HEK293T (cell line): Measurements from ENCODE around the gene FMN2.

ENCODE experiments used
- CTCF ChIA-PET: fragments of 350-600 bp; formaldehyde crosslinking; extraction: SDS; loops from one replicate; lab custom pipeline; 2021; ENCODE audit warnings: antibody characterized with exemption, inconsistent platforms; lab: Yijun Ruan, JAX
- POLR2A ChIA-PET: fragments of 350-600 bp; formaldehyde crosslinking; extraction: SDS; loops from one replicate; lab custom pipeline; 2020; ENCODE audit warnings: antibody characterized with exemption, inconsistent platforms; lab: Yijun Ruan, JAX
- DNase-seq: peaks from one replicate; pipeline ENCODE4 v3.0.0; 2012; ENCODE audit warnings: mixed read lengths; ENCODE audit errors: extremely low spot score
- ARNT ChIP-seq: fragments of 450-650 bp; IDR thresholded peaks from 2 replicates; pipeline ENCODE4 v1.6.1; 2017; ENCODE audit warnings: mild to moderate bottlenecking
- BHLHE40 ChIP-seq: fragments of 450-650 bp; IDR thresholded peaks from 2 replicates; pipeline ENCODE4 v1.6.1; 2016; ENCODE audit warnings: mild to moderate bottlenecking, moderate library complexity, borderline replicate concordance
- CTBP1 ChIP-seq: fragments of 450-650 bp; IDR thresholded peaks from 2 replicates; pipeline ENCODE4 v1.6.1; 2016; ENCODE audit warnings: borderline replicate concordance
- ELF4 ChIP-seq: fragments of 450-650 bp; IDR thresholded peaks from 2 replicates; pipeline ENCODE4 v1.6.1; 2017; ENCODE audit warnings: antibody characterized with exemption
- FOXA1 ChIP-seq: fragments of 450-650 bp; IDR thresholded peaks from 2 replicates; pipeline ENCODE4 v1.6.1; 2016; ENCODE audit warnings: mild to moderate bottlenecking
- FOXK2 ChIP-seq: fragments of 450-650 bp; IDR thresholded peaks from 2 replicates; pipeline ENCODE4 v1.6.1; 2016; ENCODE audit warnings: mild to moderate bottlenecking
- FOXM1 ChIP-seq: fragments of 450-650 bp; IDR thresholded peaks from 2 replicates; pipeline ENCODE4 v1.6.1; 2017; ENCODE audit warnings: mild to moderate bottlenecking, borderline replicate concordance
- HDGF ChIP-seq: fragments of 450-650 bp; IDR thresholded peaks from 2 replicates; pipeline ENCODE4 v1.6.1; 2017; ENCODE audit warnings: antibody characterized with exemption, borderline replicate concordance
- L3MBTL2 ChIP-seq: fragments of 450-650 bp; conservative IDR thresholded peaks from 2 replicates; pipeline ENCODE4 v1.6.1; 2016; ENCODE audit warnings: mild to moderate bottlenecking
- LEF1 ChIP-seq: fragments of 450-650 bp; IDR thresholded peaks from 2 replicates; pipeline ENCODE4 v1.6.1; 2017; ENCODE audit warnings: mild to moderate bottlenecking, borderline replicate concordance
- NFRKB ChIP-seq: fragments of 450-650 bp; IDR thresholded peaks from 2 replicates; pipeline ENCODE4 v1.6.1; 2016; ENCODE audit warnings: mild to moderate bottlenecking, moderate library complexity
- SP1 ChIP-seq: fragments of 450-650 bp; IDR thresholded peaks from 2 replicates; pipeline ENCODE4 v1.6.1; 2017
- SUZ12 ChIP-seq: fragments of 450-650 bp; IDR thresholded peaks from 2 replicates; pipeline ENCODE4 v1.6.1; 2016; ENCODE audit warnings: mild to moderate bottlenecking
- TARDBP ChIP-seq: fragments of 450-650 bp; IDR thresholded peaks from 2 replicates; pipeline ENCODE4 v1.6.1; 2016
- ZNF384 ChIP-seq: fragments of 450-650 bp; IDR thresholded peaks from 2 replicates; pipeline ENCODE4 v1.6.1; 2016
- TF ChIP-seq, protein P1 (sequence below): fragments of 450-650 bp; IDR thresholded peaks from 2 replicates; pipeline ENCODE4 v1.6.1; 2016

The FMN2 gene

DNA sequence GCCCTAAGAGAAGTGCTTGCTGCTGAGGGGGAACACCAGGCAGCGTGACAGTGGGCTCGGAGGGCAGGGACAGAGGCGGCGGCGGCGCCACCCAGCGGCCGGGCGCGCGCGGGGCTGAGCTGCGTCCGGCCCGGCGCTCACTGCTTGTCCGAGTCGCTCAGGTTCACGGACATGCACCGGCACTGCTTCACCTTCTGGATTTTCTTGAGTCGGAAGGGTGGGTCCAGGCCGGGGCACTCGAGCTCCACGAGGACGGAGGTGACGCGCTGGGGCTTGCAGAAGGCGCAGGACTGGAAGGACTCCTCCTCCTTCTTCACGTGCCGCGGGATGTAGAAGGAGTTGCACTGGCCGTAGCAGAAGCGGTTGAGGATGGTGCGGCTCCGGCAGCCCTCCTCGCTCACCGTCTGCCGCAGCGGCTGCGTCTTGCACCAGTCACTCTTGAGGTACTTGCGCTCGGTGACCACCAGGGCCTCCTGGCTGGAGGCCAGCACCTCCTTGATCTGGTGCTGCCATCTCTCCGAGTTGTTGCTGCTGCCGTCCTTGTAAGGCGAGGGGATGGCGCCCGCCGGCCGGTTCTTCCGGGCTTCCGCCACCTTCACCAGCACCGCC lies 401.3 kb downstream of the FMN2 start:
- TF ChIP-seq SP1 (no peak), L3MBTL2 (peak; percentile 67)
- peak; percentile 73 for DNase-seq
- ChIA-PET POLR2A (no interaction called here), CTCF (interaction anchor here (0.6 kb wide), 1 partner anchor 10 kb away, joined by 3 read pairs; no protein-coding TSS in a partner anchor)

DNA sequence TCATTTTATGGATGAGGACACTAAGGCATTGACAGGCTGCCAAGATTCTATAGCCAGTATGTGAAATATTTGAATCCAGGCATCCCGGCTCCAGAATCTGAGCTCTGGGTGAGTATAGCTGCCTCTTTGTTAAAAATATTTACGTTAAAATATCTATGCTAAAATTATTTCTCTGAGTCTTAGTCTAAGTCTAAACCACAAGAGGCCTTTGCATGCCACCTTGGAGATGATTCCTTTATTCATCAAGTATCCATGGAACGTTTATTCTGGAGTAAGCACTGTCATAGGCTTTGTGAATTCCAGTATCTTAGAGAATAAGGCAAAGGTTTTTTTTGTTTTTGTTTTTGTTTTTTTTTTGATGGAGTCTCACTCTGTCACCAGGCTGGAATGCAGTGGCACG lies 403.9 kb downstream of the FMN2 start:
- CTCF ChIA-PET = interaction anchor here (1.3 kb wide), 1 partner anchor 12 kb away, joined by 3 read pairs; no protein-coding TSS in a partner anchor
- POLR2A ChIA-PET = no interaction called here
- TF ChIP-seq ZNF384 = no peak
- no peak for TF ChIP-seq L3MBTL2
- TF ChIP-seq SP1 = no peak
- no peak for TF ChIP-seq ARNT
- no peak for TF ChIP-seq HDGF
- no peak for TF ChIP-seq TARDBP
- no peak for TF ChIP-seq BHLHE40
- TF ChIP-seq, protein P1, sequence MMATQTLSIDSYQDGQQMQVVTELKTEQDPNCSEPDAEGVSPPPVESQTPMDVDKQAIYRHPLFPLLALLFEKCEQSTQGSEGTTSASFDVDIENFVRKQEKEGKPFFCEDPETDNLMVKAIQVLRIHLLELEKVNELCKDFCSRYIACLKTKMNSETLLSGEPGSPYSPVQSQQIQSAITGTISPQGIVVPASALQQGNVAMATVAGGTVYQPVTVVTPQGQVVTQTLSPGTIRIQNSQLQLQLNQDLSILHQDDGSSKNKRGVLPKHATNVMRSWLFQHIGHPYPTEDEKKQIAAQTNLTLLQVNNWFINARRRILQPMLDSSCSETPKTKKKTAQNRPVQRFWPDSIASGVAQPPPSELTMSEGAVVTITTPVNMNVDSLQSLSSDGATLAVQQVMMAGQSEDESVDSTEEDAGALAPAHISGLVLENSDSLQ = no peak
- TF ChIP-seq FOXM1 = no peak
- TF ChIP-seq CTBP1 = no peak
- TF ChIP-seq ELF4 = no peak
- no peak for TF ChIP-seq SUZ12
- no peak for TF ChIP-seq FOXK2
- no peak for TF ChIP-seq NFRKB
- DNase-seq = no peak

DNA sequence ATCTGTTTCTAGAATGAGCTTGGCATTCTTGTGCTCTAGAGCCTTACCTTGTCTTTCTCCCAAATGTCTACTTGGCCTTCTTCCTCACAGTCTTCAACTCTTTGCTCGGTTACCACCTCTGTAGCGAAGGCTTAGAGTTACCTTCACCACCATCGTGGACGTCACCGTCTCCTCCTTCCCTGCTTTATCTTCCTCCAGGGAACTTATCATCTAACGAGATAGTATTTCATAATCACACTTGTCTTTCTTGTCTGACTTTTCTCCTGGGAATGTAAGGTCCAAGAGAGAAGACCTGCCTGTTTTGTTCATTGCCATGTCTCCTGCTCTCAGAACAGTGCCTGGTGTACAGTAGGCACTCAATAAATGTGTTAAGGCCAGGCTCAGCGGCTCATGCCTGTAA lies 404.7 kb downstream of the FMN2 start:
- TF ChIP-seq ELF4 = no peak
- no peak for TF ChIP-seq LEF1
- TF ChIP-seq ZNF384 = no peak
- no peak for TF ChIP-seq HDGF
- no peak for TF ChIP-seq CTBP1
- TF ChIP-seq NFRKB = no peak
- no peak for TF ChIP-seq ARNT
- ChIA-PET POLR2A (no interaction called here), CTCF (no interaction called here)
- DNase-seq = no peak

DNA sequence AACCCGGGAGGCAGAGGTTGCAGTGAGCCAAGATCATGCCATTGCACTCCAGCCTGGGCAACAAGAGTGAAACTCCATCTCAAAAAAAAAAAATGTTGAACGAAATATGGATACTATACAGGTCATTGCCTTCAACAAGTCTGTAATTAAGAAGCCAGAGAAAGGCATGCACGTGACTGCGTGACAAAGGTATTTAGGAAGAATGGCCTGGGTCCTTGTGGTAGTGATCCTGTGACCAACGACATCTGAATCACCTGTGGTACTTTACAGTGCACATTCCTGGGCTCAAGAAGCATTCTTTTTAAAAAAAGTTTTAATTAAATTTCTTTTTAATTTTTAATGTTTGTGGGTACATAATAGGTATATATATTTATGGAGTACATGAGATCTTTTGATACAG lies 405.3 kb downstream of the FMN2 start:
- ChIA-PET POLR2A (no interaction called here), CTCF (no interaction called here)
- TF ChIP-seq FOXA1 = no peak
- TF ChIP-seq NFRKB = no peak
- no peak for TF ChIP-seq TARDBP
- TF ChIP-seq CTBP1 = no peak
- no peak for TF ChIP-seq ZNF384
- no peak for TF ChIP-seq ARNT
- no peak for TF ChIP-seq L3MBTL2
- no peak for TF ChIP-seq ELF4
- DNase-seq = no peak

DNA sequence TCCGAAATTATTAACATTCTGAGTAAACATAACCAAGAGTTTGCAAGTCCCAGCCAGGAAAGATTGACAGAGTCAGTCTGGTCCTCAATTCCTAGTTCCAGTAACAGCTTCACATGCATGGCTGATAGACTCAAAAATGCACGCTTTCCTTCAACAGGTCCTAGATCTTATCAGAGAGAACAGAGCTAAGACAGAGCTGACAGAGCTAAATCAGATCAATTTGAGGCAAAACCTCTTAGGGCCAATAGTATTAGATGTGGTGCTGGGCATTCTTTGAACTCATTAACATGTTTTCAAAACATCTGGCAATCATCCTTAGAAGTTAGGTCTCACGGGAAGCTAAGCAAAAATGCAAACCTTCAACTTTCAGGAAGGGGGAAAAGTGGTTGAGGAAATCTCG lies 406.2 kb downstream of the FMN2 start:
- DNase-seq = no peak
- ChIA-PET CTCF (no interaction called here), POLR2A (no interaction called here)
- TF ChIP-seq ELF4 (no peak), FOXM1 (no peak), FOXA1 (no peak), HDGF (no peak), ARNT (no peak), SUZ12 (no peak), CTBP1 (no peak), L3MBTL2 (no peak), FOXK2 (no peak), BHLHE40 (no peak), LEF1 (no peak), ZNF384 (no peak), SP1 (no peak)
- TF ChIP-seq, protein P1 = no peak

DNA sequence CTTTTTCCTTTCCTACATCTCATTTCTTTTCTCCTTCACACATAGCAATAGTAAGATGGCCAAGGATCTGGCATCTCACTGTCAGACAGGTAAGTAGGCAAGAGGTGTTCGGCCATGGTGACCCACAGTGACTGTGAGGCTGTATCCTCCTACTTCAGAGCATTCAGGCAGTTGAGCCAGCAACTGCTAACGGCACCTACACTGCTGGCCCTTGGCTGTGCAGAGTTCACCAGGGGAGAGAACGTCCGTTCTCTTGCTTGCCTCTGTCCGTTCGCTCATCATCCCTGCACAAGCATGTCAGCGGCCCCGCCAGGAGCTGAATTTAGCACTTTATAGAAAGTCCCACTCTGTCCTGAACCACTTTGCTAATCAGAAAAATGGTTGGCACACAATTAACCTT lies 406.7 kb downstream of the FMN2 start:
- no peak for DNase-seq
- ChIA-PET POLR2A (no interaction called here), CTCF (no interaction called here)
- TF ChIP-seq ZNF384 = no peak
- TF ChIP-seq CTBP1 = no peak
- TF ChIP-seq LEF1 = no peak
- no peak for TF ChIP-seq FOXK2
- TF ChIP-seq SUZ12 = no peak
- no peak for TF ChIP-seq BHLHE40
- TF ChIP-seq ARNT = no peak
- no peak for TF ChIP-seq TARDBP
- TF ChIP-seq HDGF = no peak
- TF ChIP-seq, protein P1 = no peak
- no peak for TF ChIP-seq L3MBTL2
- TF ChIP-seq FOXA1 = no peak
- no peak for TF ChIP-seq FOXM1
- no peak for TF ChIP-seq ELF4
- TF ChIP-seq NFRKB = no peak
- TF ChIP-seq SP1 = no peak

DNA sequence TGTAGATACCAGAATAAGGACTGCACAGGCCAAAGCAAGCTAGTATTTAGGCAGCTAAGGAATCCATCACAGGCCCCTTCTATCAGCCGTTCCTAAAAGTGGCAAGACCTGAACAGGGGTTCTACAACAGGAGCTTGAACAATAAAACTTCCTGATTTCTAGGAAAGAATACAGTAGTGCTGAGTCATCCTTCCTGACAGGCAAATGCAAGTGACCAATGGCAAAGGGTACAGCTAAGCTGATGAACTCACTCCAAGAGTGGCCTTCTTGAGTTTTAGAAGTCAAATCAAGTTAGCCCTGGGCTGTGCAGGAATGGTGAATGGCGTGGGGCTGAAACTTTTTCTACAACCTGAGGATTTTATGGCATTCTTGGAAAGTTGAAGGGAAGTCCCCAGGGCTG lies 407.3 kb downstream of the FMN2 start:
- TF ChIP-seq L3MBTL2 = no peak
- TF ChIP-seq, protein P1 = no peak
- no peak for TF ChIP-seq FOXM1
- no peak for TF ChIP-seq BHLHE40
- DNase-seq = no peak
- ChIA-PET POLR2A (no interaction called here), CTCF (no interaction called here)
